WTC11 (cell line): ENCODE data around the gene STARD10. TPM values are rescaled to one million over a fixed set of nuclear protein-coding genes. Genes with fewer than 3 reads are reported as not detected.

ENCODE experiments used
- ATAC-seq: fragments of 200-7000 bp; cut with Tn5 transposase; 2 replicates; pipeline ENCODE4 v1.10.0; 2021; ENCODE audit warnings: mild to moderate bottlenecking, moderate library complexity
- CTCF ChIA-PET: fragments of 300-600 bp; sonication (Branson Sonifier 250); formaldehyde crosslinking; loops from one replicate; lab custom pipeline; 2021; ENCODE audit warnings: antibody characterized with exemption; lab: Charles Lee
- POLR2A ChIA-PET: fragments of 350-600 bp; sonication (Branson Sonifier 250); formaldehyde crosslinking; loops from one replicate; lab custom pipeline; 2021; ENCODE audit warnings: antibody characterized with exemption; lab: Charles Lee
- DNase-seq: peaks from one replicate; pipeline ENCODE4 v3.0.0; 2021; ENCODE audit warnings: low spot score
- H3K27ac Mint-ChIP-seq: 2 replicates; pipeline ENCODE4 v1.8.0; 2021; ENCODE audit warnings: mixed read lengths
- H3K27me3 Mint-ChIP-seq: 2 replicates; pipeline ENCODE4 v1.8.0; 2021; ENCODE audit warnings: low read depth, mild to moderate bottlenecking, moderate library complexity, mixed read lengths
- H3K36me3 Mint-ChIP-seq: 2 replicates; pipeline ENCODE4 v1.8.0; 2021; ENCODE audit warnings: mixed read lengths
- H3K4me1 Mint-ChIP-seq: 2 replicates; pipeline ENCODE4 v1.8.0; 2022; ENCODE audit warnings: mixed read lengths
- H3K4me3 Mint-ChIP-seq: 2 replicates; pipeline ENCODE4 v1.8.0; 2021; ENCODE audit warnings: mild to moderate bottlenecking, moderate library complexity, mixed read lengths
- H3K9me3 Mint-ChIP-seq: 2 replicates; pipeline ENCODE4 v1.8.0; 2021; ENCODE audit warnings: mixed read lengths
- CBFB ChIP-seq: sonication (generic); formaldehyde crosslinking; IDR thresholded peaks from 2 replicates; pipeline ENCODE4 v1.8.1; 2022; ENCODE audit warnings: mild to moderate bottlenecking, low read depth, missing genetic modification reagents
- CREM ChIP-seq: sonication (generic); formaldehyde crosslinking; IDR thresholded peaks from 2 replicates; pipeline ENCODE4 v1.8.1; 2022; ENCODE audit warnings: mild to moderate bottlenecking, missing genetic modification reagents, moderate library complexity
- CTCF ChIP-seq: fragments of 200-600 bp; IDR thresholded peaks from 2 replicates; pipeline ENCODE4 v1.8.0; 2022; ENCODE audit warnings: antibody characterized with exemption
- EMX1 ChIP-seq: fragments of 250-450 bp; sonication (Bioruptor Pico); IDR thresholded peaks from 2 replicates; pipeline ENCODE4 v1.8.0; 2021; ENCODE audit warnings: mild to moderate bottlenecking
- ERG ChIP-seq: fragments of 250-450 bp; sonication (Bioruptor Pico); IDR thresholded peaks from 2 replicates; pipeline ENCODE4 v1.8.0; 2021; ENCODE audit warnings: mild to moderate bottlenecking
- JAZF1 ChIP-seq: fragments of 250-450 bp; sonication (Bioruptor Pico); IDR thresholded peaks from 2 replicates; pipeline ENCODE4 v1.9.0; 2021; ENCODE audit warnings: moderate library complexity, mild to moderate bottlenecking, inconsistent platforms
- NR1H2 ChIP-seq: sonication (generic); formaldehyde crosslinking; IDR thresholded peaks from 2 replicates; pipeline ENCODE4 v1.9.0; 2021; ENCODE audit warnings: mild to moderate bottlenecking, moderate library complexity, missing genetic modification reagents
- NR3C1 ChIP-seq: sonication (generic); formaldehyde crosslinking; conservative IDR thresholded peaks from 2 replicates; pipeline ENCODE4 v1.8.1; 2023; ENCODE audit warnings: low read depth, mild to moderate bottlenecking, missing genetic modification reagents
- OVOL2 ChIP-seq: fragments of 250-450 bp; sonication (Bioruptor Pico); IDR thresholded peaks from 2 replicates; pipeline ENCODE4 v1.9.0; 2021; ENCODE audit warnings: mild to moderate bottlenecking, borderline replicate concordance
- ZNF219 ChIP-seq: sonication (generic); formaldehyde crosslinking; IDR thresholded peaks from 2 replicates; pipeline ENCODE4 v1.8.0; 2023; ENCODE audit warnings: missing genetic modification reagents, mild to moderate bottlenecking, borderline replicate concordance
- ZNF423 ChIP-seq: fragments of 250-450 bp; sonication (Bioruptor Pico); IDR thresholded peaks from 2 replicates; pipeline ENCODE4 v2.1.2; 2022; ENCODE audit warnings: mild to moderate bottlenecking, moderate library complexity
- ZNF425 ChIP-seq: fragments of 250-450 bp; sonication (Bioruptor Pico); conservative IDR thresholded peaks from 2 replicates; pipeline ENCODE4 v1.9.0; 2021; ENCODE audit warnings: mild to moderate bottlenecking
- ZNF512 ChIP-seq: sonication (generic); formaldehyde crosslinking; IDR thresholded peaks from 2 replicates; pipeline ENCODE4 v1.8.1; 2022; ENCODE audit warnings: missing genetic modification reagents, borderline replicate concordance
- total RNA-seq: library from RNA; stranded (reverse); gene quantifications from 3 replicates; pipeline ENCODE4 v1.2.3, GENCODE V29; 2021
- TF ChIP-seq, protein P1 (sequence below): sonication (generic); formaldehyde crosslinking; IDR thresholded peaks from 2 replicates; pipeline ENCODE4 v1.8.1; 2022; ENCODE audit warnings: low read depth, mild to moderate bottlenecking, moderate library complexity, missing genetic modification reagents, borderline replicate concordance
- TF ChIP-seq, protein P2 (sequence below): sonication (generic); formaldehyde crosslinking; IDR thresholded peaks from 2 replicates; pipeline ENCODE4 v1.8.0; 2022; ENCODE audit warnings: mild to moderate bottlenecking, missing genetic modification reagents
- TF ChIP-seq, protein P3 (sequence below): sonication (generic); formaldehyde crosslinking; IDR thresholded peaks from 2 replicates; pipeline ENCODE4 v1.8.0; 2023; ENCODE audit warnings: mild to moderate bottlenecking, missing genetic modification reagents

Gene STARD10
- total RNA-seq, 1 experiment from 2014 or later, result 32.0 TPM

DNA sequence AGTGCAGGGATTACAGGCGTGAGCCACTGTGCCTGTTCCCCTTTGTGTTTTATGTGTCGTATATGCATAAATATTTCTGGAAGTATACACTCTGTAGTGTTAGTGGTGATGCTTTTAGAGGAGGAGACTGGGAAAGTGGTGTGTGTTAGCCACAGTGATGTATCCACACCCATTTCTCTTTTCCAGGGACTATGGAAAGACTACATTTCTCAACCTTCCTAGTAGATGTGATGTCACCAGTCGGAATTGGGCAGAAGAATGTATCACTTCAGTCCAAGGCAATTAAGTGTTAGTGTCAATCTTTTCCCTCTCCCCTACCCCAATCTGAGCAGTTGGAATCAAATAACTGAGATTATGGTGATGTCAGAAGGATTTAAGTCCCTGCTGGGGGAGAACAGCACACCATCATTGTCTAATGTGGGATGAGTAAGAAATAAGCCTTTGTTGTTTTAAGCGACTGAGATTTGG is 14.5 kb upstream of the STARD10 start:
- H3K27ac Mint-ChIP-seq, result no peak overlapping the region
- H3K27me3 Mint-ChIP-seq, result peaks cover 9% of the 10 kb centered on the region
- TF ChIP-seq CBFB (CRISPR knock-in tag), result no peak
- no peak for TF ChIP-seq NR1H2 (CRISPR knock-in tag)
- no peak for TF ChIP-seq ERG (CRISPR knock-in tag)
- TF ChIP-seq ZNF219 (CRISPR knock-in tag), result no peak
- TF ChIP-seq EMX1 (CRISPR knock-in tag), result no peak
- no peak for TF ChIP-seq NR3C1
- TF ChIP-seq, protein P1, sequence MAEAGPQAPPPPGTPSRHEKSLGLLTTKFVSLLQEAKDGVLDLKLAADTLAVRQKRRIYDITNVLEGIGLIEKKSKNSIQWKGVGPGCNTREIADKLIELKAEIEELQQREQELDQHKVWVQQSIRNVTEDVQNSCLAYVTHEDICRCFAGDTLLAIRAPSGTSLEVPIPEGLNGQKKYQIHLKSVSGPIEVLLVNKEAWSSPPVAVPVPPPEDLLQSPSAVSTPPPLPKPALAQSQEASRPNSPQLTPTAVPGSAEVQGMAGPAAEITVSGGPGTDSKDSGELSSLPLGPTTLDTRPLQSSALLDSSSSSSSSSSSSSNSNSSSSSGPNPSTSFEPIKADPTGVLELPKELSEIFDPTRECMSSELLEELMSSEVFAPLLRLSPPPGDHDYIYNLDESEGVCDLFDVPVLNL (CRISPR knock-in tag), result no peak
- TF ChIP-seq, protein P2, sequence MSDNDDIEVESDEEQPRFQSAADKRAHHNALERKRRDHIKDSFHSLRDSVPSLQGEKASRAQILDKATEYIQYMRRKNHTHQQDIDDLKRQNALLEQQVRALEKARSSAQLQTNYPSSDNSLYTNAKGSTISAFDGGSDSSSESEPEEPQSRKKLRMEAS (CRISPR knock-in tag), result no peak
- TF ChIP-seq JAZF1 (CRISPR knock-in tag), result no peak
- no peak for TF ChIP-seq CREM
- TF ChIP-seq, all 79 proteins: peak for 0
- ChIA-PET CTCF (interaction anchor here (1.2 to 1.5 kb wide), 3 partner anchors 14 to 21 kb away, joined by 3 to 9 read pairs (median 5); partner anchors contain the start of gene STARD10), POLR2A (no interaction called here)
- Mint-ChIP-seq H3K9me3 (no peaks in the 10 kb centered on the region), H3K36me3 (peaks cover 6% of the 10 kb centered on the region; the same call in 1 of the 2 replicates), H3K4me3 (no peak overlapping the region), H3K4me1 (peaks cover 10% of the 10 kb centered on the region)
- DNase-seq (no peak), ATAC-seq (no peak)

DNA sequence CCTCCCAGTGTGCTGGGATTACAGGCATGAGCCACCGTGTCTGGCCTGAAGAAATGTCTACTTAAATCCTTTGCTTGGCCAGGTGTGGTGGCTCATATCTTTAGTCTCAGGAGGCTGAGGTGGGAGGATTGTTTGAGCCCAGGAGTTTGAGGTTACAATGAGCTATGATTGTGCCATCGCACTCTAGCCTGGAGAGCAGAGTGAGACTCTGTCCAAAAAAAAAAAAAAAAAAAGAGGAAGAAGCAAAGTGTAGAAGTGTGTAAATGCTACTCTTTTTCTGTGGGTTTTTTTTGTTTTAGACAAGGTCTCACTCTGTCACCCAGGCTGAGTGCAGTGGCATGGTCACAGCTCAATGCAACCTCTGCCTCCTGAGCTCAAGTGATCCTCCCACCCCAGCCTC is 13.9 kb upstream of the STARD10 start:
- H3K9me3 Mint-ChIP-seq, result no peaks in the 10 kb centered on the region
- CTCF ChIA-PET, result interaction anchor here (0.6 to 1.5 kb wide), 5 partner anchors 14 to 482 kb away, joined by 3 to 9 read pairs (median 3); partner anchors contain the start of gene STARD10
- DNase-seq, result no peak
- peaks cover 3% of the 10 kb centered on the region for H3K27me3 Mint-ChIP-seq
- no peak overlapping the region for H3K4me3 Mint-ChIP-seq
- peaks cover 4% of the 10 kb centered on the region for H3K4me1 Mint-ChIP-seq
- H3K27ac Mint-ChIP-seq, result no peak overlapping the region
- TF ChIP-seq OVOL2 (CRISPR knock-in tag), result no peak
- TF ChIP-seq, all 79 proteins: peak for 0
- ATAC-seq, result no peak
- POLR2A ChIA-PET, result no interaction called here
- H3K36me3 Mint-ChIP-seq, result peaks cover 6% of the 10 kb centered on the region; the same call in 1 of the 2 replicates

DNA sequence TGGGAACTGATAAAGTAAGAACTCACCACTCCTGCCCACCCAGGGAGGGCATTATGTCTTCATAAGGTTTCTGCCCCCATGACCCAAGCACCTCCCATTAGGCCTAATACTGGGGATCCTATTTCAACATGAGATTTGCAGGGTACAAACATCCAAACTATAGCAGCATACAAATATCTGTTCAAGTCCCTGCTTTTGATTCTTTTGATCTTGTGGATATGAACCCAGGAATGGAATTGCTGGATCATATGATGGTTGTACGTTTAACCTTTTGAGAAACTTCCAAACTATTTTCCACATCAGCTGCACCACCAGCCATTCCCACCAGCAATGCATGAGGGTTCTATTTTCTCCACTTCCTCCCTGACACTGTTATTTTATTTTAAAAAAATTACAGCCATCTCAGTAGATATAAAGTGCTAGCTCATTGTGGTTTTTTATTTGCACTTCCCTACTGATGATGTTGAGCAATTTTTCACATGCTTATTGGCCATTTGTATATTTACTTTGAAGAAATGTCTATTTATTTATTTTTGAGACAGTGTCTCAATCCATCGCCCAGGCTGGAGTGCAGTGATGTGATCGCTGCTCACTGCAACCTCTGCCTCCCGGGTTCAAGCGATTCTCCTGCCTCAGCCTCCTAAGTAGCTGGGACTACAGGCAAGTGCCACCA is 13.3 kb upstream of the STARD10 start:
- Mint-ChIP-seq H3K27me3 (no peaks in the 10 kb centered on the region), H3K4me3 (no peak overlapping the region), H3K9me3 (no peaks in the 10 kb centered on the region), H3K4me1 (no peaks in the 10 kb centered on the region), H3K27ac (no peak overlapping the region), H3K36me3 (peaks cover 6% of the 10 kb centered on the region; the same call in 1 of the 2 replicates)
- ChIA-PET POLR2A (no interaction called here), CTCF (interaction anchor here (0.6 to 1.5 kb wide), 5 partner anchors 13 to 483 kb away, joined by 3 to 9 read pairs (median 3); partner anchors contain the start of gene STARD10)
- no peak for ATAC-seq
- no peak for DNase-seq
- TF ChIP-seq ZNF219 (CRISPR knock-in tag), result no peak
- TF ChIP-seq ZNF423 (CRISPR knock-in tag), result no peak
- TF ChIP-seq CTCF, result no peak
- TF ChIP-seq, protein P1 (CRISPR knock-in tag), result no peak
- TF ChIP-seq, protein P3, sequence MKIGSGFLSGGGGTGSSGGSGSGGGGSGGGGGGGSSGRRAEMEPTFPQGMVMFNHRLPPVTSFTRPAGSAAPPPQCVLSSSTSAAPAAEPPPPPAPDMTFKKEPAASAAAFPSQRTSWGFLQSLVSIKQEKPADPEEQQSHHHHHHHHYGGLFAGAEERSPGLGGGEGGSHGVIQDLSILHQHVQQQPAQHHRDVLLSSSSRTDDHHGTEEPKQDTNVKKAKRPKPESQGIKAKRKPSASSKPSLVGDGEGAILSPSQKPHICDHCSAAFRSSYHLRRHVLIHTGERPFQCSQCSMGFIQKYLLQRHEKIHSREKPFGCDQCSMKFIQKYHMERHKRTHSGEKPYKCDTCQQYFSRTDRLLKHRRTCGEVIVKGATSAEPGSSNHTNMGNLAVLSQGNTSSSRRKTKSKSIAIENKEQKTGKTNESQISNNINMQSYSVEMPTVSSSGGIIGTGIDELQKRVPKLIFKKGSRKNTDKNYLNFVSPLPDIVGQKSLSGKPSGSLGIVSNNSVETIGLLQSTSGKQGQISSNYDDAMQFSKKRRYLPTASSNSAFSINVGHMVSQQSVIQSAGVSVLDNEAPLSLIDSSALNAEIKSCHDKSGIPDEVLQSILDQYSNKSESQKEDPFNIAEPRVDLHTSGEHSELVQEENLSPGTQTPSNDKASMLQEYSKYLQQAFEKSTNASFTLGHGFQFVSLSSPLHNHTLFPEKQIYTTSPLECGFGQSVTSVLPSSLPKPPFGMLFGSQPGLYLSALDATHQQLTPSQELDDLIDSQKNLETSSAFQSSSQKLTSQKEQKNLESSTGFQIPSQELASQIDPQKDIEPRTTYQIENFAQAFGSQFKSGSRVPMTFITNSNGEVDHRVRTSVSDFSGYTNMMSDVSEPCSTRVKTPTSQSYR (CRISPR knock-in tag), result no peak
- TF ChIP-seq ZNF512 (CRISPR knock-in tag), result no peak
- TF ChIP-seq NR3C1, result no peak
- no peak for TF ChIP-seq ZNF425 (CRISPR knock-in tag)
